Activated T-helper 17 cell treated with anti-CD3 and anti-CD28 coated beads, Interleukin-2, amount 50 U/mL, for 72 hours (primary cell): ENCODE results near the gene PPFIBP1. TPM values are rescaled to one million over a fixed set of nuclear protein-coding genes. Genes with fewer than 3 reads are reported as not detected.

Source experiments
- ATAC-seq: fragments of 150-1000 bp; cut with Tn5 transposase; replicated peaks from 2 replicates; pipeline ENCODE4 v1.10.0; 2021; ENCODE audit warnings: mild to moderate bottlenecking, moderate library complexity
- H3K27ac Mint-ChIP-seq: one replicate; pipeline ENCODE4 v1.8.0; 2022; ENCODE audit warnings: mixed read lengths
- H3K27me3 Mint-ChIP-seq: one replicate; pipeline ENCODE4 v1.8.0; 2022; ENCODE audit warnings: mixed read lengths
- H3K36me3 Mint-ChIP-seq: one replicate; pipeline ENCODE4 v1.8.0; 2022; ENCODE audit warnings: low read depth, mild to moderate bottlenecking, mixed read lengths
- H3K4me1 Mint-ChIP-seq: one replicate; pipeline ENCODE4 v1.8.0; 2022; ENCODE audit warnings: mixed read lengths
- H3K4me3 Mint-ChIP-seq: one replicate; pipeline ENCODE4 v1.8.0; 2022; ENCODE audit warnings: mild to moderate bottlenecking, mixed read lengths
- H3K9me3 Mint-ChIP-seq: one replicate; pipeline ENCODE4 v1.8.0; 2022; ENCODE audit warnings: mixed read lengths
- total RNA-seq, 2 donors: library from RNA; stranded (reverse); gene quantifications; one replicate each; pipeline ENCODE4 v1.2.3, GENCODE V29; 2022

The PPFIBP1 gene
- total RNA-seq, 2 donors from 2014 or later = 13.8 to 21.8 TPM

GRCh38 chr12:27703720-27704452, 179.9 kb downstream of the PPFIBP1 start:
- Mint-ChIP-seq H3K4me1 (no peaks in the 10 kb centered on the region), H3K36me3 (no peaks in the 10 kb centered on the region), H3K27me3 (peaks cover 9% of the 10 kb centered on the region), H3K9me3 (no peaks in the 10 kb centered on the region), H3K4me3 (no peak overlapping the region), H3K27ac (no peak overlapping the region)
- peak; percentile 96 for ATAC-seq

GRCh38 chr12:27705263-27705662, 181.3 kb downstream of the PPFIBP1 start:
- ATAC-seq = no peak
- Mint-ChIP-seq H3K27me3 (peaks cover 4% of the 10 kb centered on the region), H3K27ac (no peak overlapping the region), H3K4me3 (no peak overlapping the region), H3K9me3 (no peaks in the 10 kb centered on the region), H3K36me3 (no peaks in the 10 kb centered on the region), H3K4me1 (no peaks in the 10 kb centered on the region)

DNA sequence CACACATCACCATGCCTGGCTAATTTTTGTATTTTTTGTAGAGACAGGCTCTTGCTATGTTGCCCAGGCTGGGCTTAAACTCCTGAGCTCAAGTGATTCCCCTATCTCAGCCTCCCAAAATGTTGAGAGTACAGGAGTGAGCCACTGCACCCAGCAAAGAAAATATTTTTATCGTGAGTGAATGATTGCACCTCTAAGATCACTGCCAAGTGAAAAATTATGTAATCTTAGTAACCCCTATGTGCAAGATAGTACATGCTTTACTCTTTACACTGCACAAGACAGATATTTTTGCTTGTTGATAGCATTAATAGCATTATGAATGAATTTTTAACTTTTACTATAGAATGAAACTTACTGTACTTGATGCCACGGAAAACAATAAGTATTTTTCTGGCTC, 183.2 kb downstream of the PPFIBP1 start:
- Mint-ChIP-seq H3K36me3 (peaks cover 5% of the 10 kb centered on the region), H3K9me3 (no peaks in the 10 kb centered on the region), H3K27me3 (no peaks in the 10 kb centered on the region), H3K27ac (no peak overlapping the region), H3K4me3 (no peak overlapping the region), H3K4me1 (peaks cover 5% of the 10 kb centered on the region)
- no peak for ATAC-seq

- peaks cover 25% of the 10 kb centered on the region for H3K36me3 Mint-ChIP-seq
- peak overlapping the region; percentile 92 for H3K4me3 Mint-ChIP-seq
Observed at GRCh38 chr12:27709212-27709931, 185.4 kb downstream of the PPFIBP1 start.

GRCh38 chr12:27709932-27710591, 186.1 kb downstream of the PPFIBP1 start:
- H3K27ac Mint-ChIP-seq = peak overlapping the region; percentile 92
- peak overlapping the region; percentile 92 for H3K4me3 Mint-ChIP-seq
- ATAC-seq = peak; percentile 58
- peaks cover 30% of the 10 kb centered on the region for H3K36me3 Mint-ChIP-seq
- no peaks in the 10 kb centered on the region for H3K9me3 Mint-ChIP-seq
- H3K27me3 Mint-ChIP-seq = no peaks in the 10 kb centered on the region
- H3K4me1 Mint-ChIP-seq = peaks cover 14% of the 10 kb centered on the region

More at GRCh38 chr12:27709212-27709931, 185.4 kb downstream of the PPFIBP1 start:
- H3K4me1 Mint-ChIP-seq = peaks cover 14% of the 10 kb centered on the region
- no peak for ATAC-seq
- no peaks in the 10 kb centered on the region for H3K9me3 Mint-ChIP-seq
- no peaks in the 10 kb centered on the region for H3K27me3 Mint-ChIP-seq
- no peak overlapping the region for H3K27ac Mint-ChIP-seq

GRCh38 chr12:27710592-27711316, 186.7 kb downstream of the PPFIBP1 start, which contains the start of gene MRPS35:
TSS of gene MRPS35 (plus strand) at chr12:27710832. CDS start at chr12:27710844, 12 bp downstream.
- Mint-ChIP-seq H3K27me3 (no peaks in the 10 kb centered on the region), H3K4me1 (peaks cover 14% of the 10 kb centered on the region), H3K9me3 (no peaks in the 10 kb centered on the region), H3K4me3 (peak within 1 kb of the TSS; percentile 92), H3K36me3 (peaks cover 35% of the 10 kb centered on the region), H3K27ac (peak within 1 kb of the TSS; percentile 92)
- peak; percentile 99 for ATAC-seq

GRCh38 chr12:27711317-27711682, 187.3 kb downstream of the PPFIBP1 start:
- Mint-ChIP-seq H3K9me3 (no peaks in the 10 kb centered on the region), H3K4me1 (peaks cover 14% of the 10 kb centered on the region)
- no peak for ATAC-seq

GRCh38 chr12:27711967-27712366, 188.0 kb downstream of the PPFIBP1 start:
- no peak for ATAC-seq
- H3K9me3 Mint-ChIP-seq = no peaks in the 10 kb centered on the region
- H3K27me3 Mint-ChIP-seq = no peaks in the 10 kb centered on the region
- H3K4me3 Mint-ChIP-seq = peak overlapping the region; percentile 92
- H3K4me1 Mint-ChIP-seq = peaks cover 14% of the 10 kb centered on the region
- peak overlapping the region; percentile 92 for H3K27ac Mint-ChIP-seq
- H3K36me3 Mint-ChIP-seq = peaks cover 48% of the 10 kb centered on the region

More at GRCh38 chr12:27711317-27711682, 187.3 kb downstream of the PPFIBP1 start:
- H3K27me3 Mint-ChIP-seq = no peaks in the 10 kb centered on the region
- peak overlapping the region; percentile 92 for H3K27ac Mint-ChIP-seq
- peak overlapping the region; percentile 92 for H3K4me3 Mint-ChIP-seq
- H3K36me3 Mint-ChIP-seq = peaks cover 41% of the 10 kb centered on the region

- peaks cover 5% of the 10 kb centered on the region for H3K4me1 Mint-ChIP-seq
- peaks cover 93% of the 10 kb centered on the region for H3K36me3 Mint-ChIP-seq
- no peak for ATAC-seq
Observed at GRCh38 chr12:27723212-27723611, 199.2 kb downstream of the PPFIBP1 start.

DNA sequence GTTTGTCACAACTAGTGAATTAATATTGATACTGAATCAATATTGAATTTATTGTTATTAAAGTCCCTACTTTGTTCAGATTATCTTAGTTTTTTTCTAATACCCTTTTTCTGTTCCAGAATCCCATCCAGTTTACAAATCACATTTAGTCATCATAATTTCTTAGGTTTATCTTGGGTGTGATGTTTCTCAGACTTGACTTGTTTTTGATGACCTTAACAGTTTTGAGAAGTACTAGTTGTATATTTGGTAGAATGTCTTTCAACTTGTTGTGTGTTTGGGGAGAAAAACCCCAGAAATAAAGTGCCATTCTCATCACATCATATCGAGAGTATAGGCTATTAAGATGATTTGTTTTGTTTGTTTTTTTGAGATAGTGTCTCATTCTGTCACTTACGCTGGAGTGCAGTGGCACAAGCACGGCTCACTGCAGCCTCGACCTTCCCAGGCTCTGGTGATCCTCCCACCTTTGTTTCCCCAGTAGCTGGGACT, 206.1 kb downstream of the PPFIBP1 start:
- H3K4me1 Mint-ChIP-seq = no peaks in the 10 kb centered on the region
- no peak for ATAC-seq
- no peaks in the 10 kb centered on the region for H3K9me3 Mint-ChIP-seq
- H3K4me3 Mint-ChIP-seq = no peak overlapping the region
- no peaks in the 10 kb centered on the region for H3K27me3 Mint-ChIP-seq
- no peak overlapping the region for H3K27ac Mint-ChIP-seq
- peaks cover 93% of the 10 kb centered on the region for H3K36me3 Mint-ChIP-seq

More at GRCh38 chr12:27723212-27723611, 199.2 kb downstream of the PPFIBP1 start:
- H3K9me3 Mint-ChIP-seq = no peaks in the 10 kb centered on the region
- no peaks in the 10 kb centered on the region for H3K27me3 Mint-ChIP-seq
- H3K4me3 Mint-ChIP-seq = no peak overlapping the region
- peak overlapping the region; percentile 6 for H3K27ac Mint-ChIP-seq

- peak overlapping the region; percentile 8 for H3K27ac Mint-ChIP-seq
- no peaks in the 10 kb centered on the region for H3K4me1 Mint-ChIP-seq
- peaks cover 93% of the 10 kb centered on the region for H3K36me3 Mint-ChIP-seq
- no peak overlapping the region for H3K4me3 Mint-ChIP-seq
- no peaks in the 10 kb centered on the region for H3K9me3 Mint-ChIP-seq
- ATAC-seq = no peak
- H3K27me3 Mint-ChIP-seq = no peaks in the 10 kb centered on the region
Observed at GRCh38 chr12:27732281-27732680, 208.3 kb downstream of the PPFIBP1 start.

- no peaks in the 10 kb centered on the region for H3K4me1 Mint-ChIP-seq
- no peak for ATAC-seq
Observed at GRCh38 chr12:27733052-27733656, 209.1 kb downstream of the PPFIBP1 start.

GRCh38 chr12:27733791-27734190, 209.8 kb downstream of the PPFIBP1 start:
- Mint-ChIP-seq H3K9me3 (no peaks in the 10 kb centered on the region), H3K27ac (no peak overlapping the region), H3K36me3 (peaks cover 97% of the 10 kb centered on the region), H3K4me3 (no peak overlapping the region), H3K27me3 (no peaks in the 10 kb centered on the region), H3K4me1 (no peaks in the 10 kb centered on the region)
- ATAC-seq = no peak

More at GRCh38 chr12:27733052-27733656, 209.1 kb downstream of the PPFIBP1 start:
- no peaks in the 10 kb centered on the region for H3K27me3 Mint-ChIP-seq
- H3K36me3 Mint-ChIP-seq = peaks cover 97% of the 10 kb centered on the region
- H3K9me3 Mint-ChIP-seq = no peaks in the 10 kb centered on the region
- H3K27ac Mint-ChIP-seq = no peak overlapping the region
- H3K4me3 Mint-ChIP-seq = no peak overlapping the region
